ENCODE measurements around the gene NPIPA2. TPM values are rescaled to one million over a fixed set of nuclear protein-coding genes. Genes with fewer than 3 reads are reported as not detected.
"Not testable (repeated sequence)": the region's sequence is repeated elsewhere in the genome, so short reads cannot be mapped to it uniquely, and the experiment has no call there.

Gene NPIPA2
- polyA plus RNA-seq, 1 donor from 2014 or later: not detected

GRCh38 chr16:14792914-14793313 lies 50.6 kb downstream of the NPIPA2 start:
- not testable (repeated sequence) for H3K27ac Mint-ChIP-seq, H3K27me3 Mint-ChIP-seq, H3K4me3 Mint-ChIP-seq, H3K9me3 Mint-ChIP-seq, H3K36me3 Mint-ChIP-seq, H3K4me1 Mint-ChIP-seq

- not testable (repeated sequence) for H3K27me3 Mint-ChIP-seq, H3K9me3 Mint-ChIP-seq, H3K4me3 Mint-ChIP-seq, H3K27ac Mint-ChIP-seq, H3K36me3 Mint-ChIP-seq, H3K4me1 Mint-ChIP-seq
Observed at GRCh38 chr16:14797558-14797957, 55.2 kb downstream of the NPIPA2 start.

- H3K27me3 Mint-ChIP-seq, H3K36me3 Mint-ChIP-seq, H3K9me3 Mint-ChIP-seq, H3K27ac Mint-ChIP-seq, H3K4me1 Mint-ChIP-seq: not testable (repeated sequence)
- peak overlapping the region in 1 of 4 donors; percentile 22 for H3K4me3 Mint-ChIP-seq
Observed at GRCh38 chr16:14803577-14803976, 61.2 kb downstream of the NPIPA2 start.

GRCh38 chr16:14807184-14807678 lies 64.9 kb downstream of the NPIPA2 start:
- not testable (repeated sequence) for H3K4me1 Mint-ChIP-seq, H3K27me3 Mint-ChIP-seq, H3K4me3 Mint-ChIP-seq, H3K27ac Mint-ChIP-seq, H3K36me3 Mint-ChIP-seq, H3K9me3 Mint-ChIP-seq

GRCh38 chr16:14813890-14814289 lies 71.6 kb downstream of the NPIPA2 start:
- not testable (repeated sequence) for H3K27me3 Mint-ChIP-seq, H3K4me3 Mint-ChIP-seq, H3K36me3 Mint-ChIP-seq, H3K4me1 Mint-ChIP-seq, H3K27ac Mint-ChIP-seq, H3K9me3 Mint-ChIP-seq

Other genes with a start within 250 kb of the NPIPA2 start
- gene PARN, start 112.3 kb upstream of the NPIPA2 start, polyA plus RNA-seq: 53.5 TPM
- gene BFAR, start 109.6 kb upstream of the NPIPA2 start, polyA plus RNA-seq: 46.3 TPM
- 0.24 TPM for gene PLA2G10, start 48.2 kb upstream of the NPIPA2 start, polyA plus RNA-seq
- 0.80 TPM for gene NPIPA3, start 39.1 kb upstream of the NPIPA2 start, polyA plus RNA-seq
- gene NOMO1, start 91.2 kb downstream of the NPIPA2 start, polyA plus RNA-seq: 41.0 TPM
- 3.3 TPM for gene NPIPA1, start 194.9 kb downstream of the NPIPA2 start, polyA plus RNA-seq
- gene PDXDC1, start 232.5 kb downstream of the NPIPA2 start, polyA plus RNA-seq: 31.7 TPM